GM23248 (cell line): ENCODE results near the gene R3HDM4. TPM values are rescaled to one million over a fixed set of nuclear protein-coding genes. Genes with fewer than 3 reads are reported as not detected.

Source experiments
- DNase-seq: peaks from one replicate; pipeline ENCODE4 v3.0.0-alpha.2; 2015
- H2AFZ ChIP-seq: fragments of 200-600 bp; sonication (generic); 2 replicates; pipeline ENCODE4 v1.6.1; 2016; ENCODE audit warnings: antibody characterized with exemption
- H3F3A ChIP-seq: fragments of 200-600 bp; sonication (generic); 2 replicates; pipeline ENCODE4 v1.6.1; 2016; ENCODE audit warnings: mild to moderate bottlenecking, antibody characterized with exemption, mixed run types; ENCODE audit not compliant: insufficient read depth
- H3K27ac ChIP-seq: fragments of 200-600 bp; sonication (generic); 2 replicates; pipeline ENCODE4 v1.5.1; 2016; ENCODE audit warnings: mild to moderate bottlenecking
- H3K27me3 ChIP-seq: fragments of 200-600 bp; sonication (generic); replicated peaks from 2 replicates; pipeline ENCODE4 v1.6.1; 2016; ENCODE audit warnings: mild to moderate bottlenecking; ENCODE audit not compliant: insufficient read depth
- H3K36me3 ChIP-seq: fragments of 200-600 bp; sonication (generic); 2 replicates; pipeline ENCODE4 v1.6.1; 2016; ENCODE audit warnings: low read depth, mild to moderate bottlenecking
- H3K4me1 ChIP-seq: fragments of 200-600 bp; sonication (generic); 2 replicates; pipeline ENCODE4 v1.6.1; 2016; ENCODE audit warnings: mild to moderate bottlenecking; ENCODE audit not compliant: insufficient read depth
- H3K4me2 ChIP-seq: fragments of 200-600 bp; sonication (generic); one replicate; pipeline ENCODE4 v1.6.1; 2016; ENCODE audit warnings: mild to moderate bottlenecking; ENCODE audit not compliant: unreplicated experiment
- H3K4me3 ChIP-seq: fragments of 200-600 bp; sonication (generic); 2 replicates; pipeline ENCODE4 v1.5.1; 2016; ENCODE audit warnings: mild to moderate bottlenecking
- H3K79me2 ChIP-seq: fragments of 200-600 bp; sonication (generic); 2 replicates; pipeline ENCODE4 v1.6.1; 2016; ENCODE audit warnings: mild to moderate bottlenecking; ENCODE audit not compliant: insufficient read depth
- H3K9ac ChIP-seq: fragments of 200-600 bp; sonication (generic); 2 replicates; pipeline ENCODE4 v1.6.1; 2016; ENCODE audit warnings: mild to moderate bottlenecking
- H3K9me2 ChIP-seq: fragments of 200-600 bp; sonication (generic); 2 replicates; pipeline ENCODE4 v1.6.1; 2016; ENCODE audit warnings: mixed run types, mild to moderate bottlenecking, moderate library complexity; ENCODE audit not compliant: insufficient read depth
- H3K9me3 ChIP-seq: fragments of 200-600 bp; sonication (generic); one replicate; pipeline ENCODE4 v1.6.1; 2017; ENCODE audit warnings: low read depth
- H4K20me1 ChIP-seq: fragments of 200-600 bp; sonication (generic); 2 replicates; pipeline ENCODE4 v1.6.0; 2016; ENCODE audit not compliant: insufficient read depth
- EZH2 ChIP-seq: fragments of 200-600 bp; sonication (generic); IDR thresholded peaks from 2 replicates; pipeline ENCODE4 v1.6.1; 2018; ENCODE audit warnings: antibody characterized with exemption, mild to moderate bottlenecking; ENCODE audit not compliant: insufficient read depth, poor library complexity, severe bottlenecking
- EZH2phosphoT487 ChIP-seq: fragments of 200-600 bp; sonication (generic); IDR thresholded peaks from 2 replicates; pipeline ENCODE4 v1.6.1; 2018; ENCODE audit warnings: antibody characterized with exemption, moderate library complexity, mild to moderate bottlenecking, low read depth; ENCODE audit not compliant: insufficient read depth
- WGBS, 2 experiments: methylation state at CpG; one replicate each; pipeline ENCODE4 v1.1.6; 2015 to 2017; ENCODE audit warnings: low lambda C conversion rate in 2 of 2, low coverage in 1 of 2; ENCODE audit errors: missing lambda C conversion rate in 2 of 2; 5-methylcytosine and 5-hydroxymethylcytosine counted together
- in situ Hi-C: fragments of 300-500 bp; cut with MboI; formaldehyde crosslinking; loops from 2 replicates; pipeline ENCODE4 v1.15.0; 2020
- polyA plus RNA-seq: library from polyadenylated mRNA; unstranded; fragments of >200 nt; fragmentation: Nextera tagmentation; extraction: Ambion mirVana; gene quantifications from 2 replicates; pipeline ENCODE4 v1.2.1, GENCODE V29; 2016
- total RNA-seq: library from RNA; depleted of rRNA; stranded (reverse); fragments of >200 nt; shearing (Covaris generic); gene quantifications from 2 replicates; pipeline ENCODE4 v1.2.3, GENCODE V29; 2014

R3HDM4 gene
- total and polyA plus RNA-seq, 2 experiments from 2014 or later: 50.9 to 52.7 TPM

- Histone ChIP-seq H3F3A (no peaks in the 10 kb centered on the region), H3K4me2 (no peak overlapping the region), H3K9me3 (no peaks in the 10 kb centered on the region), H2AFZ (no peak overlapping the region), H3K27me3 (no peaks in the 10 kb centered on the region), H4K20me1 (no peaks in the 10 kb centered on the region), H3K4me3 (no peak overlapping the region), H3K9ac (no peak overlapping the region), H3K9me2 (no peaks in the 10 kb centered on the region), H3K36me3 (no peaks in the 10 kb centered on the region), H3K79me2 (peaks cover 92% of the 10 kb centered on the region), H3K27ac (no peak overlapping the region), H3K4me1 (peaks cover 18% of the 10 kb centered on the region; the same call in 1 of the 2 replicates)
- TF ChIP-seq EZH2 (no peak), EZH2phosphoT487 (no peak)
- in situ Hi-C loops: no loop called here
- WGBS, 2 experiments: 92 to 95% methylated on average over 22 to 40 of the region's 43 CpGs
- DNase-seq: no peak
Observed at GRCh38 chr19:954672-955494, 41.9 kb upstream of the R3HDM4 start.

DNA sequence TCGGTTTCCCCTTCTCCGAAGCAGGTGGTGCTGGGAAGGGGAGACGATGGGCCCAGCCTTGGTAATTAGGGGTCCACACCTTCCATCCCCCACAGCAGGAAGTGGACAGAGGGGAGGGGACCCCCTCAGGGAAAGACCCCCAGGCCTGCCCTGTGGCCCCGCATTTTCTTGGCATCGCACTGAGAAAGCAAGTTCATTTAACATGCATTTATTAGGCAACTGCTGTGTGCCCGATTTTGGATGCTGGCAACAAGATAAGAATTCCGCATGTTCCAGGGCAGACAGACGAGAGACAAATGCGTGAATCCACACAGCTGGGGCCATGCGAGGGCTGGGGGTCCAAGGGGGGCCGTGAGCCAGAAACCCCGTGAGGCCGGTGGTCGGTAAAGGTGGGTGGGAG, 41.3 kb upstream of the R3HDM4 start:
- H3K79me2 ChIP-seq: peaks cover 92% of the 10 kb centered on the region
- H3K4me2 ChIP-seq: no peak overlapping the region
- no peaks in the 10 kb centered on the region for H3K27me3 ChIP-seq
- no peaks in the 10 kb centered on the region for H3K36me3 ChIP-seq
- H3K9ac ChIP-seq: no peak overlapping the region
- peaks cover 18% of the 10 kb centered on the region; the same call in 1 of the 2 replicates for H3K4me1 ChIP-seq
- H3K9me2 ChIP-seq: no peaks in the 10 kb centered on the region
- no peaks in the 10 kb centered on the region for H3F3A ChIP-seq
- no peaks in the 10 kb centered on the region for H3K9me3 ChIP-seq
- H3K27ac ChIP-seq: no peak overlapping the region
- TF ChIP-seq EZH2: no peak
- TF ChIP-seq EZH2phosphoT487: no peak
- H4K20me1 ChIP-seq: no peaks in the 10 kb centered on the region
- in situ Hi-C loops: no loop called here
- no peak overlapping the region for H2AFZ ChIP-seq
- WGBS, 2 experiments: 86% methylated on average over 12 to 14 of the region's 14 CpGs
- no peak for DNase-seq
- no peak overlapping the region for H3K4me3 ChIP-seq

DNA sequence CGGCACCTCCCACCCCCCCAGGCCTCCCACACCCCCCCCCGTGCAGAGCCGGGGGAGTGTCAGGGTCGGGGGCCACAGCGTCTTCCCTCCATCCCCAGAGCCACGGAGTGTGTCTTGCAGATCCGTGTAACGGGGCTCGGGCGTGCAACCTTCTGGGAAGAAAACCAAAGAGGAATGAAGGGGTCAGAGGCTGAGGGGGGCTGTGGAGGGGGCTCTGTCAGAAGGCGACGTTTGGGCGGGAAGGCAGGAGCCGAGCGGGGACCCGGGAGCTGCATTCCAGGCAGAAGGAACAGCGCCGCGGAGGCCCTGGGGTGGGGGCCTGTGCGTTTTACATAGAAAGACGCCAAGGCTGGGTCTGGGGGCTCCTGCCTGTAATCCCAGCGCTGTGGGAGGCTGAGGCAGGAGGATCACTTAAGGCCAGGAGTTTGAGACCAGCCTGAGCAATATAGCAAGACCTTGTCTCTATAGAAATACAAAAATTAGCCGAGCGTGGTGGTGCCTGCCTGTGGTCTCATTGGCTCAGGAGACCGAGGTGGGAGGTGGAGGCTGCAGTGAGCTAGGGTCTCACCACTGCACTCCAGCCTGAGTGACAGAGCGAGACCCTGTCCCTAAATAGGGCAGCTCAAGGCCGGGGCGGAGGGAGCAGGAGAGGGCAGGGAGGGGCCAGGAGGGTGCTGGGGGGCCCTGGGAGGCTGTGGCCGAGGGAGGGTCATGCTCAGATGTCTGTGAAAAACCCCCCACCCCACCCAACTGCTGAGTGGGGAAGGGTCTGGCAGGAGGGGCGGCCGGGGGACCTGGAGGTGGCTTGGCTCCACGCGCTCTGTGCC, 40.6 kb upstream of the R3HDM4 start:
- no peaks in the 10 kb centered on the region for H3K9me3 ChIP-seq
- in situ Hi-C loops: no loop called here

GRCh38 chr19:952680-953444, 39.8 kb upstream of the R3HDM4 start:
- Histone ChIP-seq H2AFZ (no peak overlapping the region), H3K27me3 (no peaks in the 10 kb centered on the region), H3K9me3 (no peaks in the 10 kb centered on the region), H3K79me2 (peaks cover 89% of the 10 kb centered on the region), H3K9me2 (no peaks in the 10 kb centered on the region), H3K4me3 (no peak overlapping the region), H3K4me1 (peaks cover 18% of the 10 kb centered on the region; the same call in 1 of the 2 replicates), H4K20me1 (no peaks in the 10 kb centered on the region), H3K27ac (no peak overlapping the region), H3F3A (no peaks in the 10 kb centered on the region), H3K36me3 (no peaks in the 10 kb centered on the region), H3K4me2 (no peak overlapping the region), H3K9ac (no peak overlapping the region)
- in situ Hi-C loops: no loop called here
- WGBS, 2 experiments: 54 to 60% methylated on average over 14 to 20 of the region's 21 CpGs
- no peak for DNase-seq
- TF ChIP-seq EZH2 (no peak), EZH2phosphoT487 (no peak)

More for the DNA sequence above, 40.6 kb upstream of the R3HDM4 start:
- no peak for DNase-seq
- Histone ChIP-seq H3K4me1 (peaks cover 18% of the 10 kb centered on the region; the same call in 1 of the 2 replicates), H3K79me2 (peaks cover 89% of the 10 kb centered on the region), H3K4me2 (no peak overlapping the region), H3K27ac (no peak overlapping the region), H3K9ac (no peak overlapping the region), H4K20me1 (no peaks in the 10 kb centered on the region), H3F3A (no peaks in the 10 kb centered on the region), H3K4me3 (no peak overlapping the region), H2AFZ (no peak overlapping the region), H3K36me3 (no peaks in the 10 kb centered on the region), H3K9me2 (no peaks in the 10 kb centered on the region), H3K27me3 (no peaks in the 10 kb centered on the region)
- TF ChIP-seq EZH2: no peak
- no peak for TF ChIP-seq EZH2phosphoT487
- WGBS, 2 experiments: 77 to 79% methylated on average over 25 to 33 of the region's 33 CpGs
